Nephron (organoid): ENCODE results near the gene PGAM2.

ENCODE experiments used
- H3K27ac Mint-ChIP-seq, 3 experiments: 2 replicates each; pipeline ENCODE4 v1.8.0; 2020; ENCODE audit warnings: mixed read lengths in 3 of 3, mild to moderate bottlenecking in 2 of 3, moderate library complexity in 1 of 3
- H3K27me3 Mint-ChIP-seq: 2 replicates; pipeline ENCODE4 v1.8.0; 2021; ENCODE audit warnings: low read depth, mild to moderate bottlenecking, moderate library complexity, mixed read lengths
- H3K36me3 Mint-ChIP-seq: 2 replicates; pipeline ENCODE4 v1.8.0; 2020; ENCODE audit warnings: low read depth, mixed read lengths
- H3K4me1 Mint-ChIP-seq: 2 replicates; pipeline ENCODE4 v1.8.0; 2020; ENCODE audit warnings: mixed read lengths
- H3K4me3 Mint-ChIP-seq, 3 experiments: 2 replicates each; pipeline ENCODE4 v1.8.0; 2020; ENCODE audit warnings: mild to moderate bottlenecking in 3 of 3, mixed read lengths in 3 of 3, moderate library complexity in 2 of 3
- H3K9me3 Mint-ChIP-seq: 2 replicates; pipeline ENCODE4 v1.8.0; 2020; ENCODE audit warnings: mixed read lengths
- CTCF ChIP-seq, 3 experiments: fragments of 200-600 bp; sonication (generic); IDR thresholded peaks; one replicate each; pipeline ENCODE4 v1.5.0; 2021; ENCODE audit warnings: antibody characterized with exemption in 3 of 3; ENCODE audit not compliant: unreplicated experiment in 3 of 3

PGAM2 gene

GRCh38 chr7:44072364-44073231, 7.2 kb upstream of the PGAM2 start:
- peaks cover 5% of the 10 kb centered on the region for H3K4me1 Mint-ChIP-seq
- H3K9me3 Mint-ChIP-seq = no peaks in the 10 kb centered on the region
- peak; percentile 58 to 65 (median 62) for TF ChIP-seq CTCF (IDR thresholded peaks at IDR 0.05; ENCODE audit: unreplicated experiment in 3 of 3)
- peaks cover 23% of the 10 kb centered on the region for H3K36me3 Mint-ChIP-seq
- no peaks in the 10 kb centered on the region for H3K27me3 Mint-ChIP-seq
- peak overlapping the region in 2 of 3 experiments; percentile 50 to 69 for H3K27ac Mint-ChIP-seq
- H3K4me3 Mint-ChIP-seq = no peak overlapping the region

- no peak for TF ChIP-seq CTCF (IDR thresholded peaks at IDR 0.05; ENCODE audit: unreplicated experiment in 3 of 3)
- Mint-ChIP-seq H3K4me1 (peaks cover 12% of the 10 kb centered on the region), H3K4me3 (no peak overlapping the region), H3K9me3 (no peaks in the 10 kb centered on the region), H3K36me3 (peaks cover 20% of the 10 kb centered on the region), H3K27me3 (no peaks in the 10 kb centered on the region), H3K27ac (peak overlapping the region in 2 of 3 experiments; percentile 50 to 69)
Observed at GRCh38 chr7:44071726-44072363, 6.5 kb upstream of the PGAM2 start.

- Mint-ChIP-seq H3K27ac (peak overlapping the region in 1 of 3 experiments; percentile 16), H3K4me3 (no peak overlapping the region)
Observed at GRCh38 chr7:44068054-44068453, 2.7 kb upstream of the PGAM2 start.

GRCh38 chr7:44067064-44067951, 1.9 kb upstream of the PGAM2 start:
- Mint-ChIP-seq H3K27ac (no peak overlapping the region), H3K9me3 (no peaks in the 10 kb centered on the region), H3K36me3 (peaks cover 10% of the 10 kb centered on the region), H3K4me3 (no peak overlapping the region), H3K4me1 (peaks cover 31% of the 10 kb centered on the region), H3K27me3 (peaks cover 4% of the 10 kb centered on the region)
- no peak for TF ChIP-seq CTCF (IDR thresholded peaks at IDR 0.05; ENCODE audit: unreplicated experiment in 3 of 3)

More at GRCh38 chr7:44068054-44068453, 2.7 kb upstream of the PGAM2 start:
- no peak for TF ChIP-seq CTCF (IDR thresholded peaks at IDR 0.05; ENCODE audit: unreplicated experiment in 3 of 3)
- peaks cover 31% of the 10 kb centered on the region for H3K4me1 Mint-ChIP-seq
- H3K27me3 Mint-ChIP-seq = peaks cover 4% of the 10 kb centered on the region
- peaks cover 16% of the 10 kb centered on the region for H3K36me3 Mint-ChIP-seq
- no peaks in the 10 kb centered on the region for H3K9me3 Mint-ChIP-seq

- Mint-ChIP-seq H3K9me3 (no peaks in the 10 kb centered on the region), H3K27ac (no peak overlapping the region), H3K4me1 (peaks cover 31% of the 10 kb centered on the region), H3K36me3 (peaks cover 6% of the 10 kb centered on the region), H3K4me3 (no peak overlapping the region), H3K27me3 (peaks cover 4% of the 10 kb centered on the region)
- no peak for TF ChIP-seq CTCF (IDR thresholded peaks at IDR 0.05; ENCODE audit: unreplicated experiment in 3 of 3)
Observed at GRCh38 chr7:44066494-44067063, 1.2 kb upstream of the PGAM2 start.
